Measurements from ENCODE around the gene PRKAG1.

PRKAG1 gene

DNA sequence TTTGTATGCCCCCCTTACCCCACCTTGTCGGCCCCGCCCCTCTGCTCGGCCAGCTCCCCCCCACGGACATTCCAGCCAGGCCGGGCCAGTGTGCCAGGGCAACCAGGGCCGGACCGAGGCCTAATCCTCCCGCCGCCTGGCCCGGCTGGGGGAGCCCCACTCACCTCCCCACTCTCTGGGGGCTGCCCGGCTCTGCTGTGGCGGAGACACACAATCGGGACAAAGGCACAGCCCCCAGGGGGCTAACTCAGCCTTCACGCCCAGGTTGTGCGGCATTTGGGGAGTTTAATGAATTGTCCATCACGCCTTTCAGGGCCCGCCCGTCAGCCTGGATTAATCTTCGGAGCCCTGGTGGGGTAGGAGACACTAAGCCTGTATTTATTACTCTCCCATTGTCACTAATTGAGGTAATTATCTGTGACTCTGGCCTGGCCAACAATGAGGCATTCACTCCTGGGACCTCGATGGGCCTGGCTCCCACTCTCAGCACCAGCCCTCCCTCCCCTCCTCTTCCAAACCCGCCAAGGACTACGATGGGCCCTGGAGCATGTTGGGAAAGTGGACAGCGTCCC, 31.8 kb downstream of the PRKAG1 start:
- H3K4me3 ChIP-seq (ENCODE audit: low read depth, low read length) = no peak overlapping the region
- DNase-seq (ENCODE audit: low read depth, low spot score) = no peak
- no peak for TF ChIP-seq CTCF (IDR thresholded peaks at IDR 0.05; ENCODE audit: insufficient read depth, low read length, missing control alignments)
- CTCF ChIA-PET = interaction anchor here (1.0 to 40.7 kb wide), 10 partner anchors 6 to 134 kb away, joined by 3 to 1340 read pairs (median 14); partner anchors contain the start of genes ARF3, DDN, DDX23 and FKBP11
- POLR2A ChIA-PET = no interaction called here

- POLR2A ChIA-PET = no interaction called here
- CTCF ChIA-PET = interaction anchor here (1.7 to 40.7 kb wide), 4 partner anchors 7 to 133 kb away, joined by 4 to 1340 read pairs (median 702); partner anchors contain the start of genes ARF3, DDN, DDX23 and WNT1
- no peak for TF ChIP-seq CTCF (IDR thresholded peaks at IDR 0.05; ENCODE audit: insufficient read depth, low read length, missing control alignments)
- no peak for DNase-seq (ENCODE audit: low read depth, low spot score)
- no peak overlapping the region for H3K4me3 ChIP-seq (ENCODE audit: low read depth, low read length)
Observed at GRCh38 chr12:48985901-48986300, 32.7 kb downstream of the PRKAG1 start.

DNA sequence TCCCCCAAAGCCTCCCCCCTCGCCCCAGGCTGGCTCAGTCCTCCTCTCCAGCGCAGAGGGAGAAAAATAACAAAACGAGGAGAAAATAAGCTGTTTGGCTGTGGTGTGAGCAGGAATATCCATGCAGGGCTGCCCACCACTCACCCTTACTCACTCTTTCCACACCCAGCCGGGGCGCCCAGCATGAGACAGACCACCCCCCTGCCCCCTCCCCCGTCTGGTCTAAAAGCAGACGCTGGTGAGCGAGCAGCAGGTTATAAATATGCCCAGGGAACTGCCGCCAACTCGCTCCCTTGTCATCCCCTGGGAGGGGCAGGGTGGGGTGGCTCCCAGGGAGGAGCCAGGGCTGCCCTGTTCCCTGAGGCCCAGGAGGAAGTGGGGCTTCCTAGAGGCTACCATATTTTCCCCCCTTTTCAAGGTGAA, 33.1 kb downstream of the PRKAG1 start:
- POLR2A ChIA-PET = no interaction called here
- CTCF ChIA-PET = interaction anchor here (1.6 to 40.7 kb wide), 5 partner anchors 8 to 133 kb away, joined by 4 to 1340 read pairs (median 65); partner anchors contain the start of genes ARF3, DDN, DDX23 and WNT1
- TF ChIP-seq CTCF (IDR thresholded peaks at IDR 0.05; ENCODE audit: insufficient read depth, low read length, missing control alignments) = no peak
- no peak for DNase-seq (ENCODE audit: low read depth, low spot score)
- no peak overlapping the region for H3K4me3 ChIP-seq (ENCODE audit: low read depth, low read length)

GRCh38 chr12:48982397-48983080, 36.0 kb downstream of the PRKAG1 start:
- POLR2A ChIA-PET = no interaction called here
- no peak for DNase-seq (ENCODE audit: low read depth, low spot score)
- CTCF ChIA-PET = interaction anchor here (0.8 to 40.7 kb wide), 10 partner anchors 11 to 168 kb away, joined by 3 to 1340 read pairs (median 4); partner anchors contain the start of genes ARF3, DDN, FKBP11 and WNT1
- TF ChIP-seq CTCF (IDR thresholded peaks at IDR 0.05; ENCODE audit: insufficient read depth, low read length, missing control alignments) = no peak
- no peak overlapping the region for H3K4me3 ChIP-seq (ENCODE audit: low read depth, low read length)

GRCh38 chr12:48981757-48982157, 36.8 kb downstream of the PRKAG1 start:
- POLR2A ChIA-PET = no interaction called here
- DNase-seq (ENCODE audit: low read depth, low spot score) = no peak
- no peak for TF ChIP-seq CTCF (IDR thresholded peaks at IDR 0.05; ENCODE audit: insufficient read depth, low read length, missing control alignments)
- no peak overlapping the region for H3K4me3 ChIP-seq (ENCODE audit: low read depth, low read length)
- CTCF ChIA-PET = interaction anchor here (0.8 to 40.7 kb wide), 4 partner anchors 11 to 46 kb away, joined by 3 to 1340 read pairs (median 672); partner anchors contain the start of genes ARF3, DDN, PRKAG1 and WNT1

Data from AG04449 (cell line).